ENCODE measurements around the gene MGAT3.

MGAT3 gene

DNA sequence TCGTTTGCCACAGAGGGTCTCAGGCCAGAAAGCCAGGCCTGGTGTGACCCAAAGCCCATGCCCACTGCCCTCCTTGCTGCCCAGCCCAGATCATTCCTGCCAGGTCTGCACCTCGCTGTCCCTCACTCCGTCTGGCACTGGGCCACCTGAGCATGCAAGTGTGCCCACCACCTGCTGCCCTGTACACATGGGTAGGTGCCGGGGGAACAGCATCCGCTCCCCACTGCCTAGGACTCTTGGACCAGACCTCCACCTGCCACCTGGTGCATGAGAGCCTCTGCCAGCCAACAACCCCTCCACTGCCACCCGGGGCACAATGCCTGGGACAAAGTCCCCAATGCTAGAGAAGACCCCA, 12.5 kb downstream of the MGAT3 start:
- Histone ChIP-seq H3K9me3 (ENCODE audit: control insufficient read depth, insufficient read depth, low read length) (no peaks in the 10 kb centered on the region), H3K4me3 (ENCODE audit: low read depth, low read length) (no peak overlapping the region), H3K4me1 (ENCODE audit: control insufficient read depth, insufficient read depth, low read length) (peaks cover 11% of the 10 kb centered on the region), H3K9ac (ENCODE audit: low read depth, low read length) (no peak overlapping the region), H3K27me3 (ENCODE audit: control insufficient read depth, insufficient read depth, low read length) (no peaks in the 10 kb centered on the region), H3K36me3 (ENCODE audit: control insufficient read depth, insufficient read depth, low read length) (no peaks in the 10 kb centered on the region)

DNA sequence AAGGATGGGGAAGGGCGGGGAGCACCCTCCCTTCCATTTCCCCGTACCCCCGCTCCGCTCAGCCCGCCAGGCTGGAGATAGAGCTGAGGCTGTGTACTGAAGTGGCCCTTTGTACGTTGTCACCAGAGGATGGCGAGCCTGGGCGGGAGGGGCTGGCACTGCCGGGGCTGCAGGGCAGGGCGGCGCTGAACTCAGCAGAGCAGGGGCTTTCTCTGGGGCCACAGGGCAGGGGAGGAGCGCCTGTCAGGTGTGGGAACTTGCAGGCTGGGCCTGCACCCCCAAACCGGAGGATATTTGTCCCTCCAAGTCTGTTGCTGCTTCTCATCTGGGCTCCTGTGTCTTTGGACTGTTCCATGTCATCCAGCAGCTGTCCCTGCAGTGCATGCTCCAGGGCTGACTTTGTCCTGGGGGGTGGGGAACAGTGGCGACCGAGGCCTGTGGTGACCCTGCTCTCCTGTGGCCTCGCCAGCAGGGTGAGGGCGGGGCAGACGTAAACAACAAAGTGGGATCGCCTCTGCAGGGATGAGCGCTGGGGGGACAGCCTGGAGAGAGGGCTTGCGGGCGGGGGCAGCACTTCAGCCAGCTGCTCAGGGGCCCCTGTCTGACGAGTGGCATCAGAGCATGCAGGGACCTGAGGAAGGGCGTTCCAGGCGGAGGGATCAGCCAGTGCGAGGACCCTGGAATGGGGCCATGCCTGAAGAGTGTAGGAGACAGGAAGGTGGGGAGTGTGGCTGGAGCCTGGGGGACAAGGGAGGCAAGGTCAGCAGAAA, 13.1 kb downstream of the MGAT3 start:
- no peaks in the 10 kb centered on the region for H3K9me3 ChIP-seq (ENCODE audit: control insufficient read depth, insufficient read depth, low read length)
- H3K36me3 ChIP-seq (ENCODE audit: control insufficient read depth, insufficient read depth, low read length), result no peaks in the 10 kb centered on the region
- peaks cover 14% of the 10 kb centered on the region for H3K4me1 ChIP-seq (ENCODE audit: control insufficient read depth, insufficient read depth, low read length)
- H3K9ac ChIP-seq (ENCODE audit: low read depth, low read length), result no peak overlapping the region
- H3K27me3 ChIP-seq (ENCODE audit: control insufficient read depth, insufficient read depth, low read length), result no peaks in the 10 kb centered on the region
- no peak overlapping the region for H3K4me3 ChIP-seq (ENCODE audit: low read depth, low read length)

DNA sequence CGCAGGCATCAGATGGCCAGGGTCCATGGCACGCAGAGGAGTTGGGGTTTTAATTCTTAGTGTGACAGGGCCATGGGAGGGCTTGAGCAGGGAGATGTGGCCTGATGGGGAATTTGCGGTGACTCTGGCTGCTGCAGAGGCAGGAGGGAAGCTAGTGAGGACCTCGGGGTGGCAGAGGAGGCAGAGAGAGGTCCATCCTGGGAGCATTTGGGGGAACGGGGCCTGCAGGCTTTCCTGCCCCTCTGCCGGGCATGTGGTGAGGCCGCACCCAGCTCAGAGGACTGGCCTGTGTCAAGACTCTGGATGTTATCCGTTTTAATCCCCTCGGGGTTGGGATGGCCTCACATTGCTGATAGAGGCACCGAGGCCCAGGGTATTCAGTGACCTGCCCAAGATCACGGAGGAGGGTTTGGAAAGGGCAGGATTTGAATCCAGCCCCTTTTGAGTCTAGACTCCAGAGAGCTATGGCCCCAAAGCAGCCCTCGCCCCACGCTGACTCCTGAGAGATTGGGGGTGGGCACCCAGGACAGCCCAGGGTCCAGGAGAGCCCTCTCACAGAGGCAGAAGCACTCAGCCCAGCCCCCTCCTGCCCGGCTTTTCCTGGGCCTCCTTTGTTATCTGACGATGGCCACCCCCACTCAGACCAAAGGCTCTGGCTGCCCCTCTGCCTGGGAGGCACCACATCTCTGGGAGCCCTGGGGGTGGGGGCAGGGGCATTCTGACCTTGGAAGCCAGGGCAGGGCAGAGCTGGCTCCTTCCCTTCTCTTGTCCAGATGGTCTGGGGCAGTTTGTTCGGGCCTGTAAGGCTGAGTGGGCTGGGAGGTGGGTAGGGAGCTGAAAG, 13.9 kb downstream of the MGAT3 start:
- H3K36me3 ChIP-seq (ENCODE audit: control insufficient read depth, insufficient read depth, low read length), result no peaks in the 10 kb centered on the region
- peaks cover 14% of the 10 kb centered on the region for H3K4me1 ChIP-seq (ENCODE audit: control insufficient read depth, insufficient read depth, low read length)
- no peak overlapping the region for H3K4me3 ChIP-seq (ENCODE audit: low read depth, low read length)
- no peaks in the 10 kb centered on the region for H3K27me3 ChIP-seq (ENCODE audit: control insufficient read depth, insufficient read depth, low read length)
- no peaks in the 10 kb centered on the region for H3K9me3 ChIP-seq (ENCODE audit: control insufficient read depth, insufficient read depth, low read length)
- no peak overlapping the region for H3K9ac ChIP-seq (ENCODE audit: low read depth, low read length)

DNA sequence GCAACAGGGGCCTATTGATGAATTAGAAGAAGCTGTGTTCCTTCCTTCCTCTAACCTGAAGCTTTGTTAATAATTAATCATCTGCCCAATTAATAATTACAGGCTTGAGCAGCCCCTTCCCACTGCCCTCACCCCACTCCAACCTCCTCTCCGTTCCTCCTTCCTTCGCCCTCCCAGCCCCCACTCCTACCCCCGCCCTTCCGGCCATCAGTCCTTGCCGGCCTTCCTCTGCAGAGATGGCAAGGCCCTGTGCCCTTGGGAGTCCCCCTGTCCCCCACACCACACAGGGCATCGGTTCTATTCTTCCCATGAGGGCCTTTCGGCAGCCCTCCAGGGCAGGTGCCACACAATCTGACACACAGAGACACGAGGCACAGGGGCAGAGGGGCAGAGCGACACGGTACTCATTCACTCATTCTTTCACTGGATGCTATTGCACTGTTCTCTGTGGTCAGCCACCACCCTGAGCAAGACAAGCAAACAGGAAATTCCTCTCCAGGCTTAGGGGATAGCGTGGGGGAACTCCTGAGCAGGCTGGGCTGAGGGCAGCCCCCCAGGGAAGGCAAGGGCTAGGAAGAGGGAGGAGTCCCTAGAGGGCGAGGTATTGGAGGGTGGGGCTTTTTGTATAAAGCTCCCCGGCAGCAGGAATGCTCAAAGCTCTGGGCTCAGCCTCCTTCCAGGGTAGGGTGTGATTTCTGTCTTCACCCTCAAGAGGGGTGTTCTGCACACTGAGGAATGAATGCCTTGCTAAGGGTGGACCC, 14.7 kb downstream of the MGAT3 start:
- no peak overlapping the region for H3K4me3 ChIP-seq (ENCODE audit: low read depth, low read length)

DNA sequence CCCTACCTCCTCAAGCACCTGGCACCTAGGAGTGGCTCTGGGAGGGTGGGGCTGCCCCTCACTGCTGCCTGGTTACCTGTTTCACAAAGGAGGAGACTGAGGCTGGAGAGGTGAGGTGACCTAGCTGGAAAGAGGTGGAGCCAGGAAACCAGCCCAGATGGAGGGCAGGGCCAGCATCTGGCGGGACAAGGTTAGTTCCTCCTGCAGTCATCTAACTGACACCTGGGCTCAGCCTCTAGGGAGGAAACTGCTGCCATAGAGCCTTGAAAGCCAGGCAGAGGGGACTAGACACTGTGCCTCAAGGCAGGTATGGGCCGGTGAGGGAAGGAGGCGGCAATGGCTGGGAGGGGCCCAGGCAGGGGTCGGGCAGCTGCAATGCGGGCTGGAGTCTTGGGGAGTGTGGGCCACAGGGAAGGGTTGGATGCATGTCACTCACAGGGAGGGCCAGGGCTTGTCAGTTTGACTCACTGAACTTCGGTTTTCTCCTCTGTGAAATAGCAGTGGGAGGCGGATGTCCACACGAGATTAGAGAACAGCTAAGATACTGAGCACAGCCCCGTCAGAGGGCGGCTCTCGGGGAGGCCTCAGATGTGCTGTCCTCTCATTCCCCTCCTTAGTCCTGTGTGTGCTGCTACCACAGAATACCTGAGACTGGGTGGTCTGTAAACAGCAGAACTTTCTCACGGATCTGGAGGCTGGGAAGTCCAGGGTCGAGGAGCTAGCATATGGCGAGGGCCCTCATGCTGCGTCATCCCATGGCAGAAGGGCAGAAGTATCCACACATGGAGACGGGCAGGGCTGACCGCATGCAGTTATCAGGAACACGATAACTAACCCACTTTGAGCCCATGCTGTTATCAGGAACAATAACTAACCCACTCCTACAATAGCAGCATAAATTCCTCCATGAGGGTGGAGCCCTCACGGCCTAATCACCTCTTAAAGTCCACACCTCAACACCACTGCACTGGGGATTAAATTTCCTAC, 16.1 kb downstream of the MGAT3 start:
- H3K4me1 ChIP-seq (ENCODE audit: control insufficient read depth, insufficient read depth, low read length), result peaks cover 14% of the 10 kb centered on the region

More for the DNA sequence above, 14.7 kb downstream of the MGAT3 start:
- Histone ChIP-seq H3K27me3 (ENCODE audit: control insufficient read depth, insufficient read depth, low read length) (no peaks in the 10 kb centered on the region), H3K4me1 (ENCODE audit: control insufficient read depth, insufficient read depth, low read length) (peaks cover 14% of the 10 kb centered on the region), H3K36me3 (ENCODE audit: control insufficient read depth, insufficient read depth, low read length) (no peaks in the 10 kb centered on the region), H3K9me3 (ENCODE audit: control insufficient read depth, insufficient read depth, low read length) (no peaks in the 10 kb centered on the region), H3K9ac (ENCODE audit: low read depth, low read length) (no peak overlapping the region)

DNA sequence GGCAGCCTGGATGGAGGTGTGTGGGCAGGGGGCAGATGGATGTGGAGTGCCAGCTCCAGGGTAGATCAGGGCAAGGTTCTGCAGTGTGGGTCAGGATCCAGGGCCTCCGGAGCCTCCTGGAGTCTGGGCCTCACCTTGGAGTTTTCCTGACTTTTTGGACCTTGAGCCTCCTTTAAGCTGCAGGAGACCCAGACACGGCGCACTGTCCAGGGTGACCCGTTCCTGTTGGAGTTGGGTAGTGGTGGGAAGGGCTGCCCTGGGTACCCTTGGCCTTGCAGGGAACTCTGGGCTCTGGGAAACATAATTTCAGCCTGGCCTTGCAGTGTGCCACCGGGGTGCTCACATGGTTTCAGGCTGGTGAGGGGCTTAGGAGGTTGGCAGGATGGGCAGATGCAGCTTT, 17.0 kb downstream of the MGAT3 start:
- Histone ChIP-seq H3K36me3 (ENCODE audit: control insufficient read depth, insufficient read depth, low read length) (no peaks in the 10 kb centered on the region), H3K9ac (ENCODE audit: low read depth, low read length) (no peak overlapping the region), H3K4me1 (ENCODE audit: control insufficient read depth, insufficient read depth, low read length) (peaks cover 14% of the 10 kb centered on the region), H3K9me3 (ENCODE audit: control insufficient read depth, insufficient read depth, low read length) (no peaks in the 10 kb centered on the region), H3K27me3 (ENCODE audit: control insufficient read depth, insufficient read depth, low read length) (no peaks in the 10 kb centered on the region), H3K4me3 (ENCODE audit: low read depth, low read length) (no peak overlapping the region)

More for the DNA sequence above, 16.1 kb downstream of the MGAT3 start:
- Histone ChIP-seq H3K4me3 (ENCODE audit: low read depth, low read length) (no peak overlapping the region), H3K36me3 (ENCODE audit: control insufficient read depth, insufficient read depth, low read length) (no peaks in the 10 kb centered on the region), H3K9ac (ENCODE audit: low read depth, low read length) (peak overlapping the region; percentile 12), H3K27me3 (ENCODE audit: control insufficient read depth, insufficient read depth, low read length) (no peaks in the 10 kb centered on the region), H3K9me3 (ENCODE audit: control insufficient read depth, insufficient read depth, low read length) (no peaks in the 10 kb centered on the region)

DNA sequence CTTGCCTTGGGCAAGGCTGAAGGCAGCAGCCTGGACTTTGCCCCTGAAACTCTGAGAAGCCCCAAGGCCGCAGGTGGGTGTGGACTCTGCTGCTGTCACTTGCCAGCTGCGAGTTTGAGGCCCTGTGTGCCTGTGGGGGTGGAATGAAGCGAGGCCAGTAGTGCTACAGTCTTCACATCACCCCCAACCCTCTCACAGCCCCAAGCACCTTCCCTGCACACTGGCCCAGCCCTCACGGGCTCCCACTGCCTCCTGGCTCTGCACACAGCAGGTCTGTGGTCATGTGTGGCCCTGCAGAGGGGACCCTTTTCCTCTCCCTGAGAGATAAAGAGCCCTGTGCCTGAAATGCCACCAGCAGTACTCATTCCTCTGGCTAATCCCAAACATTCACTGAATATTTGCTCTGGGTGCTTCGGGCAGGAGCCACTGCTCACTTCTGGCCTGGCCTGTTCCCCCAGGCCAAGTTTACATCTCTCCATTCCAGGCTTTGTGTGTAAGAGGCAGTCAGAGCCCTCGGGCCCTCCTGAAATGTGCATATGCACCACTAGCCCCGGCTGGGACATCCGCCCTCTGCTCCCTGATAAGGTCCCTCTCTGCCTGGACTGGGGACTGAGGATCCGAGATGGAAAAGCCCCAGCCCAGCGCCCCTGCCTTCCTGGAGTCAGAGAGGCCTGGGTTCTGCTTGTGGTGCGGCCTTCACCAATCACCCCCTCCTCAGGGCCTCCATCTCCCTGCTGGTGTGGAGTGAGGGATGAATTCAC, 17.7 kb downstream of the MGAT3 start:
- Histone ChIP-seq H3K4me3 (ENCODE audit: low read depth, low read length) (no peak overlapping the region), H3K9ac (ENCODE audit: low read depth, low read length) (no peak overlapping the region), H3K4me1 (ENCODE audit: control insufficient read depth, insufficient read depth, low read length) (peaks cover 14% of the 10 kb centered on the region), H3K9me3 (ENCODE audit: control insufficient read depth, insufficient read depth, low read length) (no peaks in the 10 kb centered on the region), H3K27me3 (ENCODE audit: control insufficient read depth, insufficient read depth, low read length) (no peaks in the 10 kb centered on the region), H3K36me3 (ENCODE audit: control insufficient read depth, insufficient read depth, low read length) (no peaks in the 10 kb centered on the region)

DNA sequence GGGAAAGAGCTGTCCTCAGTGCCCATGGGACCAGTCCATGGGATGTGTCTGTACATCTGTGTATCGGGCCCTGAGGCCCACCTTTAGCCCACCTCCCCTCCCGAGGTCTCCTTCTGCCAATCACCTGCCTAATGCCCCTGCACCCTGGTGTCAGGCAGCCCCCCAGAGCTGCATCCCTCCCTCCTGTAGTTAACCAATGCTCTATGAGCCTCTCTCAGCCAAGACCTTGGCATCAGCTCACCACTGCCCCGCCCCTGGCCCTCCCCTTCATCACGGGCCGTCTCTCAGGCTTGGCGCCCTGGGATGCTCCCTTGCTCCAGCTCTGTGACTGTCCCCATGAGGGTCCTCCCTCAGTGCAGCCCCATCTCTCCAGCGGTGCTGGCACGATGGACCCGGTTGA, 18.5 kb downstream of the MGAT3 start:
- H3K27me3 ChIP-seq (ENCODE audit: control insufficient read depth, insufficient read depth, low read length), result no peaks in the 10 kb centered on the region
- peaks cover 10% of the 10 kb centered on the region for H3K4me1 ChIP-seq (ENCODE audit: control insufficient read depth, insufficient read depth, low read length)
- H3K9ac ChIP-seq (ENCODE audit: low read depth, low read length), result no peak overlapping the region
- no peaks in the 10 kb centered on the region for H3K36me3 ChIP-seq (ENCODE audit: control insufficient read depth, insufficient read depth, low read length)
- H3K4me3 ChIP-seq (ENCODE audit: low read depth, low read length), result no peak overlapping the region
- H3K9me3 ChIP-seq (ENCODE audit: control insufficient read depth, insufficient read depth, low read length), result no peaks in the 10 kb centered on the region

DNA sequence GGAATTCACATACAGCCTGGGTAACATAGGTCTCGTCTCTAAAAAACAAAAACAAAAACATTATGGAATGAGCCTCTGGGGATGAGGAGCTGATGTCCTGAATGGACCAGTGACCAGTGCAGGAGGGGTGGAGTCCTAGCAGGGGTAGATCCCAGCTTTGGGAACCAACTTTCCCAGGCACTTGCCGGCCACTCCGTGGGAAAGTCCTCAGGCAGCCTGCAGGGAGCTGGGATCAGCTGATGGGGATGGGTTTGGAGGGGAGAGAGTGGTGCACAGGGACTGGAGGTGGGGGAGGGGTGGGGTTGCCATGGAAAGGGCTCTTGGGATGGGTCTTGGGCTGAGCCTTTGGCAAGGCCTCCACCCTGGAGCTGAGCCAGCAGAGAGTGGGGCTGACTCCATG, 19.1 kb downstream of the MGAT3 start:
- Histone ChIP-seq H3K9me3 (ENCODE audit: control insufficient read depth, insufficient read depth, low read length) (no peaks in the 10 kb centered on the region), H3K9ac (ENCODE audit: low read depth, low read length) (no peak overlapping the region), H3K27me3 (ENCODE audit: control insufficient read depth, insufficient read depth, low read length) (no peaks in the 10 kb centered on the region), H3K4me3 (ENCODE audit: low read depth, low read length) (no peak overlapping the region), H3K36me3 (ENCODE audit: control insufficient read depth, insufficient read depth, low read length) (no peaks in the 10 kb centered on the region), H3K4me1 (ENCODE audit: control insufficient read depth, insufficient read depth, low read length) (peaks cover 9% of the 10 kb centered on the region)

DNA sequence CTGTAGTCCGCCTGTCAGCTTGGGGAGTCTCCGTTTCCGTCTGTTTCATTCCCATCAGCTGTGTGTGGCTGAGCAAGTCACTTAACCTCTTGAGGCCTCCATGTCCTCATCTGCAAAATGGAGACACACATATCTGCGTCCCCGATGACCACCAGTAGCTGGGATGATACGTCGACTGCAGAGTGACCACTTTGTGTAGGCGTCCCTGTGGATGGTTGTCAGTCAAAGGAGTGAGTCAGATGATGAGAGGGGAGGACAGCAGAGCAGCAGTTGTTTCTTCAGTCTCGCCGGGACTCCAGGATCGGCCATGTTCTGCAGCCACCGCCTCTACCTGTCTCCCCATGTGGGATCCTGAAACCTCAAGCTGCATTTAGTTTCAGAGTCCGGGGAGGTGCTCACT, 19.9 kb downstream of the MGAT3 start:
- no peak overlapping the region for H3K4me3 ChIP-seq (ENCODE audit: low read depth, low read length)
- H3K9me3 ChIP-seq (ENCODE audit: control insufficient read depth, insufficient read depth, low read length), result no peaks in the 10 kb centered on the region
- H3K4me1 ChIP-seq (ENCODE audit: control insufficient read depth, insufficient read depth, low read length), result peaks cover 8% of the 10 kb centered on the region
- no peak overlapping the region for H3K9ac ChIP-seq (ENCODE audit: low read depth, low read length)
- no peaks in the 10 kb centered on the region for H3K27me3 ChIP-seq (ENCODE audit: control insufficient read depth, insufficient read depth, low read length)
- H3K36me3 ChIP-seq (ENCODE audit: control insufficient read depth, insufficient read depth, low read length), result no peaks in the 10 kb centered on the region

Data from iPS-15b (cell line).